Measurements from ENCODE around the gene LLCFC1.

DNA sequence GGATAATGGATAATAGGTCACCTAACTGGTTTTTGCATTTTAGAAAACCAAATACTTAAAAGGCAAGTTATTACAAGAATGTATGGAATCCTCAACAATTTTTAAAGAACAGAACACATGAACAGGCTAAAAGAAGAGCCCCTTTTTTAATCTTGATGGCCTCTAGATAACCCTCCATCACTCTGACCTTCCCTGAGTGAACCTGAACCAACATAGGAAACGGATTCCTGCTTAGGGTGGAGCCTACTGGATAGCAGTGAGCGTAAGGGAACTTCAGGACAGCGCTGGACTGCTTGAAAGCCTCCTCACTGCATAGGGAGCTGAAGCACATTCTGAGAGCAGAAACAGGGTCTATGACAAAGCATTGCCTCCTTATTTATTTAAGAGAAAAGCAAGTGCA is 26.2 kb upstream of the LLCFC1 start:
- TF ChIP-seq, protein P1, sequence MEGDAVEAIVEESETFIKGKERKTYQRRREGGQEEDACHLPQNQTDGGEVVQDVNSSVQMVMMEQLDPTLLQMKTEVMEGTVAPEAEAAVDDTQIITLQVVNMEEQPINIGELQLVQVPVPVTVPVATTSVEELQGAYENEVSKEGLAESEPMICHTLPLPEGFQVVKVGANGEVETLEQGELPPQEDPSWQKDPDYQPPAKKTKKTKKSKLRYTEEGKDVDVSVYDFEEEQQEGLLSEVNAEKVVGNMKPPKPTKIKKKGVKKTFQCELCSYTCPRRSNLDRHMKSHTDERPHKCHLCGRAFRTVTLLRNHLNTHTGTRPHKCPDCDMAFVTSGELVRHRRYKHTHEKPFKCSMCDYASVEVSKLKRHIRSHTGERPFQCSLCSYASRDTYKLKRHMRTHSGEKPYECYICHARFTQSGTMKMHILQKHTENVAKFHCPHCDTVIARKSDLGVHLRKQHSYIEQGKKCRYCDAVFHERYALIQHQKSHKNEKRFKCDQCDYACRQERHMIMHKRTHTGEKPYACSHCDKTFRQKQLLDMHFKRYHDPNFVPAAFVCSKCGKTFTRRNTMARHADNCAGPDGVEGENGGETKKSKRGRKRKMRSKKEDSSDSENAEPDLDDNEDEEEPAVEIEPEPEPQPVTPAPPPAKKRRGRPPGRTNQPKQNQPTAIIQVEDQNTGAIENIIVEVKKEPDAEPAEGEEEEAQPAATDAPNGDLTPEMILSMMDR (IDR thresholded peaks at IDR 0.05; ENCODE audit: poor library complexity), result no peak
- TF ChIP-seq EZH2phosphoT487 (IDR thresholded peaks at IDR 0.05; ENCODE audit: low read depth, severe bottlenecking, unreplicated experiment) (no peak), EZH2 (IDR thresholded peaks at IDR 0.05; ENCODE audit: borderline replicate concordance) (no peak)

Data from hepatocyte (in vitro differentiated cells).